Vagina (tissue), 2 donors: ENCODE results near the gene EYS.
"Not testable (repeated sequence)": the region's sequence is repeated elsewhere in the genome, so short reads cannot be mapped to it uniquely, and the experiment has no call there.

Source experiments
- CTCF ChIP-seq, 3 experiments: fragments of 450-650 bp in 2 of 3; fragments of 200-600 bp in 1 of 3; sonication (generic) in 1 of 3; IDR thresholded peaks; one replicate each; pipeline ENCODE4 v1.5.1; 2017 to 2019; ENCODE audit warnings: antibody characterized with exemption in 3 of 3, mild to moderate bottlenecking in 2 of 3, moderate library complexity in 2 of 3
- POLR2A ChIP-seq, 2 donors: fragments of 450-650 bp; IDR thresholded peaks; one replicate each; pipeline ENCODE4 v1.6.1; 2017; ENCODE audit warnings: antibody characterized with exemption in 2 of 2, mild to moderate bottlenecking in 2 of 2, moderate library complexity in 2 of 2

GRCh38 chr6:65302655-65303054, 404.4 kb downstream of the EYS start:
- TF ChIP-seq POLR2A, CTCF (IDR thresholded peaks at IDR 0.05): not testable (repeated sequence)
